Gastrocnemius medialis (tissue), 4 donors: ENCODE results near the gene DCTN1.

Experiments
- CTCF ChIP-seq, 5 experiments: fragments of 450-650 bp in 3 of 5; fragments of 200-600 bp in 2 of 5; sonication (generic) in 2 of 5; IDR thresholded peaks in 4 of 5; conservative IDR thresholded peaks in 1 of 5; 1 replicate in 4 of 5; 2 replicates in 1 of 5; pipeline ENCODE4 v1.5.1; 2016 to 2019; ENCODE audit warnings: antibody characterized with exemption in 5 of 5, mild to moderate bottlenecking in 3 of 5, moderate library complexity in 3 of 5
- POLR2A ChIP-seq, 2 donors: fragments of 450-650 bp; IDR thresholded peaks; one replicate each; pipeline ENCODE4 v1.6.1; 2017; ENCODE audit warnings: antibody characterized with exemption in 2 of 2, mild to moderate bottlenecking in 2 of 2, moderate library complexity in 2 of 2

DNA sequence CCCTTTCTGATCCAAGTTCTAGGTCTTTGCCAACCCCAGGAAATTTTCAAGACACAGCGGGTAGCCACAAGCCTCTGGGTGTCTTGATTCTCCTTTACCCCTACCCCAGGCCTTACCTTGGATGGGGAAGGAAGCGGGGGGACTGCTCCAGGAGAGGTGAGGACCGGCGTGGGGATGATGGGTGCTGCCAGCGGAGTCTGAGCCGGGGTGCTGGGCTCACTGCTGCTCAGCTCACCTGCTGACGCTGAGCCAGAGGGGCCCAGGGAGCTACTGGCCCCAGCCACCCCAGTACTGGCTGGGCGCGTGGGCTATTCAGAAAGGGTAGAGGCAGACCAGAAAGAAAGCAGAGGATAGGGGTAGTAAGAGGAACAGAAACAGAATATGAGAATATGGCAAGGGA is 8.7 kb downstream of the DCTN1 start:
- TF ChIP-seq POLR2A (IDR thresholded peaks at IDR 0.05) (no peak), CTCF (IDR thresholded peaks at IDR 0.05 in 4 of 5, conservative IDR thresholded peaks at IDR 0.05 in 1 of 5) (no peak)
